Caco-2 (cell line): Measurements from ENCODE around the gene ACTG1. TPM values are rescaled to one million over a fixed set of nuclear protein-coding genes. Genes with fewer than 3 reads are reported as not detected.

Source experiments
- BruUV-seq: library from RNA; stranded (reverse); fragments of 400-500 nt; replicated peaks from 2 replicates; lab custom pipeline; 2021; lab: Mats Ljungman, UMichigan
- CTCF ChIA-PET: fragments of 300-600 bp; sonication (Branson Sonifier 250); formaldehyde crosslinking; loops from one replicate; lab custom pipeline; 2022; ENCODE audit warnings: antibody characterized with exemption; lab: Charles Lee
- POLR2A ChIA-PET: fragments of 300-600 bp; sonication (Branson Sonifier 250); formaldehyde crosslinking; loops from one replicate; lab custom pipeline; 2022; ENCODE audit warnings: antibody characterized with exemption; lab: Charles Lee
- DNase-seq, 2 experiments: peaks; one replicate each; pipeline versions ENCODE4 v3.0.0 to v3.0.0-alpha.2; 2020 to 2022
- H3K27me3 ChIP-seq: replicated peaks from 2 replicates; pipeline ENCODE4 v1.6.0; 2011; ENCODE audit warnings: low read length; ENCODE audit not compliant: control insufficient read depth, insufficient read depth
- H3K36me3 ChIP-seq: 2 replicates; pipeline ENCODE4 v1.5.1; 2011; ENCODE audit warnings: low read length; ENCODE audit not compliant: control insufficient read depth, insufficient read depth
- H3K4me1 ChIP-seq: fragments of 250-450 bp; sonication (Bioruptor Pico); 2 replicates; pipeline ENCODE4 v1.5.1; 2020; ENCODE audit warnings: mild to moderate bottlenecking
- H3K4me3 ChIP-seq: 2 replicates; pipeline ENCODE4 v1.5.1; 2011; ENCODE audit warnings: low read depth, mild to moderate bottlenecking, control low read depth, low read length
- H3K9me3 ChIP-seq: fragments of 250-450 bp; sonication (Bioruptor Pico); 2 replicates; pipeline ENCODE4 v1.5.1; 2020; ENCODE audit warnings: mild to moderate bottlenecking, moderate library complexity
- H3K27ac Mint-ChIP-seq: one replicate; pipeline ENCODE4 v1.8.0; 2022; ENCODE audit warnings: mixed read lengths; ENCODE audit not compliant: unreplicated experiment
- H3K27me3 Mint-ChIP-seq: one replicate; pipeline ENCODE4 v1.8.0; 2022; ENCODE audit warnings: mixed read lengths; ENCODE audit not compliant: insufficient read depth, unreplicated experiment
- H3K36me3 Mint-ChIP-seq: one replicate; pipeline ENCODE4 v1.8.0; 2022; ENCODE audit warnings: mild to moderate bottlenecking, mixed read lengths; ENCODE audit not compliant: insufficient read depth, unreplicated experiment
- H3K4me1 Mint-ChIP-seq: one replicate; pipeline ENCODE4 v1.8.0; 2022; ENCODE audit warnings: low read depth, mixed read lengths; ENCODE audit not compliant: unreplicated experiment
- H3K4me3 Mint-ChIP-seq: one replicate; pipeline ENCODE4 v1.8.0; 2022; ENCODE audit warnings: mild to moderate bottlenecking, moderate library complexity, mixed read lengths; ENCODE audit not compliant: unreplicated experiment
- H3K9me3 Mint-ChIP-seq: one replicate; pipeline ENCODE4 v1.8.0; 2022; ENCODE audit warnings: mixed read lengths; ENCODE audit not compliant: unreplicated experiment
- intact Hi-C: fragments of 100-400 bp; cut with micrococcal nuclease; formaldehyde crosslinking; loops from one replicate; pipeline ENCODE4 v1.10.0; 2022; ENCODE audit not compliant: unreplicated experiment
- total RNA-seq: library from RNA; stranded (reverse); gene quantifications from 2 replicates; pipeline ENCODE4 v1.2.3, GENCODE V29; 2022
- TF ChIP-seq, protein P1 (sequence below), 2 experiments: fragments of 200-600 bp in 1 of 2; IDR thresholded peaks; 1 replicate in 1 of 2; 2 replicates in 1 of 2; pipeline versions ENCODE4 v1.5.1 to v1.8.0; 2011 to 2022; ENCODE audit warnings: antibody characterized with exemption in 1 of 2, control low read depth in 1 of 2, inconsistent platforms in 1 of 2, low read depth in 1 of 2, low read length in 1 of 2, mild to moderate bottlenecking in 1 of 2, moderate library complexity in 1 of 2; ENCODE audit not compliant: insufficient read depth in 1 of 2, severe bottlenecking in 1 of 2, unreplicated experiment in 1 of 2

The ACTG1 gene
- total RNA-seq, 1 experiment from 2014 or later, result 1,436 TPM

DNA sequence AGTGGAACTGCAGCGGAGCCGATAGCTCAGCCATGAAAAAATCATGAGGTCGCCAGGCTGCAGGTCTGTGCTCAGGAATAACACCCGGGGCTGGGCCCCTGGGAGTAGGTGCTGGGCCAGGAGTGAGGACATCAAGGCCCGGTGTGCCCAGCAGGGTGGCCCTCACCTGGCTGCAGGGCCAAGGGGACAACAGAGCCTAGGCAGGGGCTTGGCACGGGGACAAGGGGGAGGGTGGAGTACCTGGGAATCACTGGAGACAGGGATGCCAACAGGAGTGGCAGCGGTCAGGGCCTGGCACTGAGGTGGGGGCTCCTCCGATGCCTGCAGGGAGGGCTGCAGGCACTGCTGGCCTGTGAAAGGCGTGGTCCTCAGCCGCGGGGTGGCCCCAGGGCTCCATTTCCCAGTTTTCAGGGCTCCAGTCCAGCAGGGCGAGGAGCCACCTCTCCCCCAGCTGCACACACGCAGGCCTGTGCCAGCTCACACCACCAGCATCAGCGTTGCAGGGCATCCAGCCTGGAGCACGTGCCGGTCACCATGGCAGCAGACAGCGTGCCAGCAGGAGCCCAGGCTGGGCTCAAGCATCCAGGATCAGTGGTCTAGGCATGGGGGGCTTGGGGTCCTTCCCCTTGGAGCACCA, 10.9 kb upstream of the ACTG1 start:
- Mint-ChIP-seq H3K27me3 (no peaks in the 10 kb centered on the region), H3K9me3 (no peaks in the 10 kb centered on the region), H3K4me3 (no peak overlapping the region), H3K27ac (no peak overlapping the region), H3K4me1 (peaks cover 7% of the 10 kb centered on the region), H3K36me3 (peaks cover 38% of the 10 kb centered on the region)
- H3K4me3 ChIP-seq, result no peak overlapping the region
- BruUV-seq, result no TSS peak
- ChIA-PET POLR2A (no interaction called here), CTCF (interaction anchor here (0.5 to 1.0 kb wide), 3 partner anchors 32 to 323 kb away, joined by 4 to 5 read pairs (median 4); no protein-coding TSS in a partner anchor)
- H3K9me3 ChIP-seq, result no peaks in the 10 kb centered on the region
- TF ChIP-seq, protein P1, sequence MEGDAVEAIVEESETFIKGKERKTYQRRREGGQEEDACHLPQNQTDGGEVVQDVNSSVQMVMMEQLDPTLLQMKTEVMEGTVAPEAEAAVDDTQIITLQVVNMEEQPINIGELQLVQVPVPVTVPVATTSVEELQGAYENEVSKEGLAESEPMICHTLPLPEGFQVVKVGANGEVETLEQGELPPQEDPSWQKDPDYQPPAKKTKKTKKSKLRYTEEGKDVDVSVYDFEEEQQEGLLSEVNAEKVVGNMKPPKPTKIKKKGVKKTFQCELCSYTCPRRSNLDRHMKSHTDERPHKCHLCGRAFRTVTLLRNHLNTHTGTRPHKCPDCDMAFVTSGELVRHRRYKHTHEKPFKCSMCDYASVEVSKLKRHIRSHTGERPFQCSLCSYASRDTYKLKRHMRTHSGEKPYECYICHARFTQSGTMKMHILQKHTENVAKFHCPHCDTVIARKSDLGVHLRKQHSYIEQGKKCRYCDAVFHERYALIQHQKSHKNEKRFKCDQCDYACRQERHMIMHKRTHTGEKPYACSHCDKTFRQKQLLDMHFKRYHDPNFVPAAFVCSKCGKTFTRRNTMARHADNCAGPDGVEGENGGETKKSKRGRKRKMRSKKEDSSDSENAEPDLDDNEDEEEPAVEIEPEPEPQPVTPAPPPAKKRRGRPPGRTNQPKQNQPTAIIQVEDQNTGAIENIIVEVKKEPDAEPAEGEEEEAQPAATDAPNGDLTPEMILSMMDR (IDR thresholded peaks at IDR 0.05; ENCODE audit: insufficient read depth in 1 of 2, low read depth in 1 of 2, low read length in 1 of 2, severe bottlenecking in 1 of 2, unreplicated experiment in 1 of 2), result no peak
- H3K27me3 ChIP-seq, result no peaks in the 10 kb centered on the region
- no peak for DNase-seq
- intact Hi-C loops, result no loop called here
- H3K36me3 ChIP-seq, result no peaks in the 10 kb centered on the region
- H3K4me1 ChIP-seq, result peaks cover 19% of the 10 kb centered on the region

DNA sequence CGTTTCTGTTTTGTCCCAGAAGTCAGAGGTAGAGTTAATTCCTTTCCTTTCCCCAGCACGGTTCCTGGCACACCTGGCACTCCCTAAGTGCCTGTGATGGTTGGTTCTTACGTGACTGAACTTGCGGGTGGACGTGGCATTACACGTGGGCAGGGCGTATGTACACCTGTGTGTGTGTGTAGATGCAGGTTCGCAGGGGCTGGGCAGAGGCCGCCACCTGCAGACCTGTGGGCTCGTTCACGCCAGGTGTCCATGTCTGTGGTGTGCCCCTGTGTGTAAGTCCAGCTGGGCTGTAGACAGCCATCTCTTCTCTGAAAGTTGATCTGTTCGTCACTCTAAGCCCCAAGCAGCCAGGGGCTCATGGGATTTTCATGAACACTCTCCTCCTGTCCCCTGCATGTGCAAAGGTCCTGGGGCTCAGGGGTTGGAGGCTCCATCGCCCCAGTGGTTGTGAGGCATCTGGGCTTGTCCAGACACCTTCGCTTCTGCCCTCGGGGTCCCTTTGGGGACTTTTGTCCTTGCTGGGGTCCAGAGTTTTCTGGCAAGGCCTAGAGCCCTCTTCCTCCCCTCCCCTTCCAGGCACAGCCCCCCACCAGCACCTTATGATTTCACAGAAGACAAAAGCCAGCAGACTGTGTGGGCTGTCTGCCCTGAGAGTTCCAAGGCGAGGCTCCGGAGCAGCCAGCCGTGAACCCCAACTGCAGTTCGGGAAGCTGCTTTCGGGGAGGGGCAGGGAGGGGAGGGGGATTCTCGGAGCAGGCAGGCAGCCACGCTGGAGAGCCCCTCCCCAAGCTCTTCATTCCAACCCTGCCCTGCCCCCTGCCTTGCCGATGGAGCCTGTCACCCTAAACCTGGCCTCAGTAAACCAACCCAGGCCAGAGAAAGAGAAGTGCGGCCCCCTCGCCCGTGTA, 10.1 kb upstream of the ACTG1 start:
- no peak overlapping the region for H3K4me3 Mint-ChIP-seq
- H3K4me3 ChIP-seq, result no peak overlapping the region
- no TSS peak for BruUV-seq
- no peaks in the 10 kb centered on the region for H3K27me3 ChIP-seq
- no peaks in the 10 kb centered on the region for H3K36me3 ChIP-seq
- DNase-seq, result peak in 1 of 2 experiments; percentile 57
- TF ChIP-seq, protein P1 (IDR thresholded peaks at IDR 0.05; ENCODE audit: insufficient read depth in 1 of 2, low read depth in 1 of 2, low read length in 1 of 2, severe bottlenecking in 1 of 2, unreplicated experiment in 1 of 2), result peak in 1 of 2 experiments; percentile 53
- ChIA-PET POLR2A (interaction anchor here (0.7 kb wide), 1 partner anchor 154 kb away, joined by 4 read pairs; no protein-coding TSS in a partner anchor), CTCF (interaction anchor here (0.5 to 1.0 kb wide), 5 partner anchors 14 to 322 kb away, joined by 3 to 5 read pairs (median 4); no protein-coding TSS in a partner anchor)
- intact Hi-C loops, result no loop called here
- H3K9me3 Mint-ChIP-seq, result no peaks in the 10 kb centered on the region
- peaks cover 44% of the 10 kb centered on the region for H3K36me3 Mint-ChIP-seq
- H3K9me3 ChIP-seq, result no peaks in the 10 kb centered on the region
- H3K4me1 Mint-ChIP-seq, result peaks cover 14% of the 10 kb centered on the region
- no peak overlapping the region for H3K27ac Mint-ChIP-seq
- H3K27me3 Mint-ChIP-seq, result no peaks in the 10 kb centered on the region
- peaks cover 27% of the 10 kb centered on the region for H3K4me1 ChIP-seq
